Embryonic facial prominence (tissue), 1 donor: Measurements from ENCODE around the gene PLXNB2.
"Not testable (repeated sequence)": the region's sequence is repeated elsewhere in the genome, so short reads cannot be mapped to it uniquely, and the experiment has no call there.

ENCODE experiments used
- DNase-seq: peaks from one replicate; pipeline ENCODE4 v3.0.0-alpha.2; 2016; ENCODE audit errors: extremely low spot score

PLXNB2 gene

DNA sequence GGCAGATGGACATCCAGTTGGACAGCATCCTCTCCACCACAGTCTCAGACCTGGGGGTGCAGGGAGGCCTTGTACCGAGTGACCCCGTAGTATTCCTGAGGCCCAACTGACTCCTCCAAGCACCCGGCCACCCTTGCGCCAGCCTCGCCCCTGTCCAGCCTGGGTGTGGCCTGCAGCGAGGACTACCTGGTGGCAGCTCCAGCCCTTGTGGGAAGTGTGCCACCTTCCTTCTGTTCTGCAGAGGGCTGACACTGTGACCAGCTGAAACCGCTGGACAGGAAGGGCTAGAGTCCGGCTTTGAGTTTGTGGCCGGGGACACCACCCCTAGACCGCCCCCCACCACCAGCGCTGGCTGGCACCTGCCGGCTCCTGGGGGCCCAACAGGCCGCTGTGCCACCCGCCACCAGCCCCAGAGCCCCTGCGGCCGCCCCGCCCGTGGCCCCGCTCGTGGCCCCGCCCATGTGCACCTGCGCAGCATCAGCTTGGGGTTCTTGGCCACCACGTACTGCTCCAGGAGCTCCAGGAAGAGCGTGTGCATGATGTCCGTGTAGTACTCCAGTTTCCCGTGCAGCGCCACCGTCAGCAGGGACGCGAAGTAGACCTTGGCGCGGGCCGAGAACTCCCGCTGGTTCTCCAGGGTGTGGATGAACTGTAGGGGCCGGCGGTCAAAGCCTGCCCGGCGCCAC is 27.3 kb downstream of the PLXNB2 start:
- DNase-seq: no peak

- DNase-seq: no peak
Observed at GRCh38 chr22:50278956-50279619, 28.4 kb downstream of the PLXNB2 start.

- no peak for DNase-seq
Observed at GRCh38 chr22:50278461-50278860, 29.0 kb downstream of the PLXNB2 start.

GRCh38 chr22:50277761-50278160 is 29.7 kb downstream of the PLXNB2 start:
- DNase-seq: no peak

GRCh38 chr22:50276143-50276542 is 31.3 kb downstream of the PLXNB2 start:
- DNase-seq: no peak

GRCh38 chr22:50275181-50276055 is 32.0 kb downstream of the PLXNB2 start:
- no peak for DNase-seq

DNA sequence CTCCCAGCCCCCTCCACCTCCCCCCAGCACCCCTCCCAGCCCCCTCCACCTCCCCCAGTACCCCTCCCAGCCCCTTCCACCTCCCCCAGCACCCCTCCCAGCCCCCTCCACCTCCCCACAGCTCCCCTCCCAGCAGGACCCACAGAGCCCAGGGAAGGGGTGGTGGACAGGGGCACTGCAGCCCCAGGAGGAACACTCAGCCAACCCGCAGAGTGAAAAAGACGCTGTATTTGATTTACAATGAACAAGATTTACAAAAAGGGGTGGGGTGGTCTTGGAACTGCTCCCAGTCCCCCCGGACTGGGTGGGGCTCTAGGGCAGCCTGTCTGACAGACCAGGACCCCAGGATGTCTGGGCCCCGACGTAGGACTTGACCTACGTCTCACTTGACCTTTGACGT is 32.7 kb downstream of the PLXNB2 start:
- DNase-seq: no peak

DNA sequence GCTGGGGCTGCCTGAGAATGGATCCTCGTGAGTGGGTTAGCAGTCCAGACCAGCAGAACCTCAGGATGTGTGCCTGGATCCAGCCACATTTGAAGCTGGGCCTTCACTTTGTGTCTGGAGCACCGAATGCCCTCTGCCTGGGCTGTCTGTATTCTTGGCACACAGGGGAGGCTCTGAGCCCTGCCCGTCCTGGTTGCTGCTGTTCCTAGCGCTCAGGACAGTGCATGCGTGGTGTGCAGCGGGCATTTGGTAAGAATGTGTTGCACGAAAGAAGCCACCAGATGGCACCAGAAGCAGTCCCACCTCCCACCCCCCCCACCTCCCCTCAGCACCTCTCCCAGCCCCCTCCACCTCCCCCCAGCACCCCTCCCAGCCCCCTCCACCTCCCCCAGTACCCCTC is 33.1 kb downstream of the PLXNB2 start:
- DNase-seq: no peak

GRCh38 chr22:50273781-50274180 is 33.7 kb downstream of the PLXNB2 start:
- DNase-seq: not testable (repeated sequence)

DNA sequence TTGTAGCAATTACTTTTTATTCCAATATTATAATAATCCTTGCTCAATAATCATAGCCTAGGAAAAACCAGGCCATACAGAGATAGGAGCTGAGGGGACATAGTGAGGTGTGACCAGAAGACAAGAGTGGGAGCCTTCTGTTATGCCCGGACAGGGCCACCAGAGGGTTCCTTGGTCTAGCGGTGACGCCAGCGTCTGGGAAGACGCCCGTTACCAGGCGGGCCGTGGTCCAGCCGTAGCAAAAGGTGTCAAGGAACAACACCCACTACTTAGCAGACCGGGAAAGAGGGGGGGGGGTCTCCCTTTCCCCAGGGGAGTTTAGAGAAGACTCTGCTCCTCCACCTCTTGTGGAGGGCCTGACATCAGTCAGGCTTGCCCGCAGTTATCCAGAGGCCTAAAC is 34.1 kb downstream of the PLXNB2 start:
- not testable (repeated sequence) for DNase-seq

- no peak for DNase-seq
Observed at GRCh38 chr22:50272044-50272802, 35.2 kb downstream of the PLXNB2 start.

DNA sequence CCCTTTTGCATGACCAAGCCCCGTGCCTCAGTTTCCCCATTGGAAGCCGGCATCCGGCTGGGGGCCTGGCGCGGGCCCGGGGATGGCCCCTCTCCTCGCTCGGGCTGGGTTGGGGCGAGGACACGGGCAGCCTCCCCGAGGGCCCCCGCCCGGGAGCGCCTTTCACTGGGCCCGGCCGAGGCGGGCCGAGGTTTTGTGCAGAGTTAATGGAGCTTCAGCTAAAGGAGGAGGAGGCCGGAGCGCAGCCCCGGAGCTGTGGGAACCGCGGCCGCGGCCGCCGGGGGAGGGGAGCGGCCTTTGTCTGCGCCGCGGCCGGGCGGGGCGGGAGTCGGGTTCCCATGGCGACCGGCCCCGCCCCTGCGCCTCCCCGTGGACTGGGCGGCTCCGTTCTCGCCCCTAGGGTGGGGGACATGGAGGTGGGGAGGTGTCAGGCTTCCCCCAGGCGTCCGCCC is 35.9 kb downstream of the PLXNB2 start:
- DNase-seq: no peak

- DNase-seq: no peak
Observed at GRCh38 chr22:50270666-50271394, 36.6 kb downstream of the PLXNB2 start.

- no peak for DNase-seq
Observed at GRCh38 chr22:50269970-50270665, 37.3 kb downstream of the PLXNB2 start, which contains the start of gene MAPK11. Gene MAPK11 (minus strand): TSS chr22:50270380. CDS start chr22:50270292, 88 bp downstream.

DNA sequence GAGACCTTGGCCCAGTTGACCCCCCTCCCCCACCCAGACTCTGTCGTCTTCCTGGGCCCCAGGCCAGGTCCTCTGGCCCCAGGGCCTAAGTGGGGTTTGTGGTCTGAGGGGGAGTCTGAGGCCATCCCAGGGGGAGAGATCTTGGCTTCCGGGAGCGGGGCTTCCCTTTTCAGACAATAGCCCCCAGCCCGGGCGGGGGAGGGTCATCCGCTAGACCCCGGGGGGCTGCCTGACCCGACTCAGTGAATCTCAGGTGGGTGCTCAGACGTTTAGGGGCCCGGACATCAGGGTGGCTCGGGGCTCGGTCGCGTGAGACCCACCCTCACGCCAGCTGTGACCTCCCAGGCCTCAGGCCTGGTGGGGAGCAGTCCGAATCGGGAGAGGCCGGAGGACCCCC is 37.9 kb downstream of the PLXNB2 start:
- no peak for DNase-seq

GRCh38 chr22:50268655-50269113 is 38.8 kb downstream of the PLXNB2 start:
- no peak for DNase-seq

GRCh38 chr22:50267591-50268390 is 39.7 kb downstream of the PLXNB2 start:
- DNase-seq: no peak

- DNase-seq: no peak
Observed at GRCh38 chr22:50266994-50267393, 40.5 kb downstream of the PLXNB2 start.

DNA sequence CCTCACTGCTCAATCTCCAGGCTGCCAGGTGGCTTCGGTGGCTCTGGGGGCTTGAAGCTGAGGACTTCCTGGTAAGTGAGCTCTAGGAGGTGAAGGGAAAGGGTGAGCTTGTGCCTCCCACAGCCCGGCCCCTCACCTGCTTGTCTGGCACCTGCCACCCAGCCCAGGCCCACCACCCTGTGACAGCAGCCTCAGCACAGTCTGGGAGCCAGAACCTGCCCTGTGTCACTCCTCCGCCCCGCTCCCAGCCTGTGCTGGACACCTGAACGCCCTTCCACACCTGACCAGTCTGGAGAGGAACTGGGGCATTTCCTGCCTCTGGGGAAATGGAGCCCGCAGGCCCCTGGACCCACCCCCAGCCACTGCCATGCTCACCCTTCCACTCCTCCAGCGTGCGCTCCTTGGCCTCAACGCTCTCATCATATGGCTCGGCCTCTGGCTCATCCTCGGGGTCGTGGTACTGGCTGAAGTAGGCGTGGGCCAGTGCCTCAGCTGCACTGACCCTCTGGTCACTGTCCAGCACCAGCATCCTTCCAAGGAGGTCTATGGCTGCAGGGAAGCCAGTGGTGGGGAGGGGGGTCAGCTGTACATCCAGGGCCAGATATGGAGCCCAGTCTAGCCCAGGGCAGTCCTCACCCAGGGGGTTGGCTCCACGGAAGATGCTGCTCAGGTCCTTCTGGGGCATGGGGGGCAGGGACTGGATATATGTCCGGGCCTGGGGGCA is 42.3 kb downstream of the PLXNB2 start:
- no peak for DNase-seq
